Suprapubic skin (tissue), 4 donors: ENCODE results near the gene ZSCAN30. TPM values are rescaled to one million over a fixed set of nuclear protein-coding genes. Genes with fewer than 3 reads are reported as not detected.

Experiments used
- DNase-seq, 2 donors: peaks; one replicate each; pipeline ENCODE4 v3.0.0-alpha.2; 2019; ENCODE audit warnings: low spot score in 2 of 2
- H3K27ac ChIP-seq: fragments of 200-600 bp; sonication (generic); one replicate; pipeline ENCODE4 v1.5.1; 2019
- H3K27me3 ChIP-seq: fragments of 200-600 bp; sonication (generic); one replicate; pipeline ENCODE4 v1.5.1; 2019
- H3K36me3 ChIP-seq: fragments of 200-600 bp; sonication (generic); one replicate; pipeline ENCODE4 v1.5.1; 2019
- H3K4me1 ChIP-seq: fragments of 200-600 bp; sonication (generic); one replicate; pipeline ENCODE4 v1.5.1; 2019
- H3K4me3 ChIP-seq: fragments of 200-600 bp; sonication (generic); one replicate; pipeline ENCODE4 v1.5.1; 2019; ENCODE audit warnings: mild to moderate bottlenecking
- H3K9me3 ChIP-seq: fragments of 200-600 bp; sonication (generic); one replicate; pipeline ENCODE4 v1.5.1; 2019
- CTCF ChIP-seq, 2 donors: fragments of 200-600 bp in 1 of 2; fragments of 450-650 bp in 1 of 2; sonication (generic) in 1 of 2; IDR thresholded peaks; one replicate each; pipeline ENCODE4 v1.5.1; 2016 to 2019; ENCODE audit warnings: antibody characterized with exemption in 2 of 2, mild to moderate bottlenecking in 1 of 2, moderate library complexity in 1 of 2
- EP300 ChIP-seq: sonication (generic); formaldehyde crosslinking; IDR thresholded peaks from one replicate; pipeline ENCODE4 v1.6.1; 2017; ENCODE audit warnings: antibody characterized with exemption
- POLR2A ChIP-seq, 2 donors: fragments of 450-650 bp; IDR thresholded peaks; one replicate each; pipeline ENCODE4 v1.6.1; 2017; ENCODE audit warnings: antibody characterized with exemption in 2 of 2, mild to moderate bottlenecking in 2 of 2, moderate library complexity in 2 of 2
- POLR2AphosphoS5 ChIP-seq, 3 donors: sonication (generic); formaldehyde crosslinking; IDR thresholded peaks; one replicate each; pipeline ENCODE4 v1.6.1; 2017; ENCODE audit warnings: antibody characterized with exemption in 3 of 3
- WGBS: methylation state at CpG from one replicate; pipeline ENCODE4 v1.1.5; 2018; 5-methylcytosine and 5-hydroxymethylcytosine counted together
- total RNA-seq, 4 donors: library from RNA; depleted of rRNA; stranded (reverse); fragments of >200 nt; gene quantifications; one replicate each; pipeline ENCODE4 v1.1.0, GENCODE V29; 2016

ZSCAN30 gene
- total RNA-seq, 4 donors from 2014 or later: 9.6 to 25.2 (median 10.7) TPM

- Histone ChIP-seq H3K9me3 (peaks cover 19% of the 10 kb centered on the region), H3K36me3 (peaks cover 14% of the 10 kb centered on the region), H3K4me1 (no peaks in the 10 kb centered on the region), H3K27me3 (no peaks in the 10 kb centered on the region), H3K4me3 (no peak overlapping the region), H3K27ac (no peak overlapping the region)
- TF ChIP-seq EP300 (no peak), POLR2AphosphoS5 (IDR thresholded peaks at IDR 0.05) (no peak), POLR2A (IDR thresholded peaks at IDR 0.05) (no peak), CTCF (IDR thresholded peaks at IDR 0.05) (no peak)
- WGBS: 41% methylated on average over 2 of the region's 2 CpGs
- DNase-seq: no peak
Measured at GRCh38 chr18:35311496-35311895, 21.5 kb upstream of the ZSCAN30 start.

- WGBS: 95% methylated on average over 5 of the region's 5 CpGs
- H3K27me3 ChIP-seq: no peaks in the 10 kb centered on the region
- TF ChIP-seq CTCF (IDR thresholded peaks at IDR 0.05) (no peak), POLR2A (IDR thresholded peaks at IDR 0.05) (no peak), POLR2AphosphoS5 (IDR thresholded peaks at IDR 0.05) (no peak), EP300 (no peak)
- H3K27ac ChIP-seq: no peak overlapping the region
- H3K4me3 ChIP-seq: no peak overlapping the region
- no peak for DNase-seq
- H3K4me1 ChIP-seq: no peaks in the 10 kb centered on the region
- peaks cover 39% of the 10 kb centered on the region for H3K9me3 ChIP-seq
- peaks cover 46% of the 10 kb centered on the region for H3K36me3 ChIP-seq
Measured at GRCh38 chr18:35306588-35307250, 16.7 kb upstream of the ZSCAN30 start.

GRCh38 chr18:35303610-35304009 is 13.6 kb upstream of the ZSCAN30 start:
- H3K27me3 ChIP-seq: no peaks in the 10 kb centered on the region
- 93% methylated on average over 4 of the region's 4 CpGs for WGBS
- H3K4me3 ChIP-seq: no peak overlapping the region
- H3K4me1 ChIP-seq: no peaks in the 10 kb centered on the region
- H3K27ac ChIP-seq: no peak overlapping the region
- no peak for DNase-seq
- TF ChIP-seq POLR2AphosphoS5 (IDR thresholded peaks at IDR 0.05) (no peak), EP300 (no peak), POLR2A (IDR thresholded peaks at IDR 0.05) (no peak), CTCF (IDR thresholded peaks at IDR 0.05) (no peak)
- peaks cover 43% of the 10 kb centered on the region for H3K9me3 ChIP-seq
- H3K36me3 ChIP-seq: peaks cover 55% of the 10 kb centered on the region

- Histone ChIP-seq H3K36me3 (peaks cover 27% of the 10 kb centered on the region), H3K4me3 (no peak overlapping the region), H3K27ac (no peak overlapping the region), H3K4me1 (peaks cover 15% of the 10 kb centered on the region), H3K9me3 (peaks cover 8% of the 10 kb centered on the region), H3K27me3 (no peaks in the 10 kb centered on the region)
- no peak for DNase-seq
- WGBS: 100% methylated on average over 2 of the region's 2 CpGs
- TF ChIP-seq POLR2AphosphoS5 (IDR thresholded peaks at IDR 0.05): no peak
- no peak for TF ChIP-seq POLR2A (IDR thresholded peaks at IDR 0.05)
- no peak for TF ChIP-seq EP300
- TF ChIP-seq CTCF (IDR thresholded peaks at IDR 0.05): no peak
Measured at GRCh38 chr18:35296060-35296459, 6.0 kb upstream of the ZSCAN30 start.

- peak overlapping the region; percentile 69 for H3K4me3 ChIP-seq
- no peaks in the 10 kb centered on the region for H3K27me3 ChIP-seq
- peaks cover 31% of the 10 kb centered on the region for H3K4me1 ChIP-seq
- no peak overlapping the region for H3K27ac ChIP-seq
- H3K36me3 ChIP-seq: peaks cover 18% of the 10 kb centered on the region
- no peak for DNase-seq
- TF ChIP-seq POLR2A (IDR thresholded peaks at IDR 0.05) (no peak), CTCF (IDR thresholded peaks at IDR 0.05) (no peak), POLR2AphosphoS5 (IDR thresholded peaks at IDR 0.05) (no peak), EP300 (no peak)
- no peaks in the 10 kb centered on the region for H3K9me3 ChIP-seq
- WGBS: 80% methylated on average over 2 of the region's 2 CpGs
Measured at GRCh38 chr18:35291166-35291565, 1.1 kb upstream of the ZSCAN30 start.
